HCT116 (cell line): Measurements from ENCODE around the gene FAIM. TPM values are rescaled to one million over a fixed set of nuclear protein-coding genes. Genes with fewer than 3 reads are reported as not detected.
"Not testable (repeated sequence)": the region's sequence is repeated elsewhere in the genome, so short reads cannot be mapped to it uniquely, and the experiment has no call there.

ENCODE experiments used
- ATAC-seq: fragments of 200-7000 bp; cut with Tn5 transposase; 2 replicates; pipeline ENCODE4 v1.9.1; 2020; ENCODE audit warnings: mild to moderate bottlenecking, moderate library complexity
- BruUV-seq: library from RNA; stranded (reverse); fragments of 400-500 nt; replicated peaks from 2 replicates; lab custom pipeline; 2021; lab: Mats Ljungman, UMichigan
- CTCF ChIA-PET: fragments of 300-600 bp; sonication (Branson Sonifier 250); formaldehyde crosslinking; loops from one replicate; lab custom pipeline; 2021; ENCODE audit warnings: antibody characterized with exemption; lab: Charles Lee
- POLR2A ChIA-PET: fragments of 300-600, 350-600 bp; sonication (Branson Sonifier 250); formaldehyde crosslinking; loops from one replicate; lab custom pipeline; 2021; ENCODE audit warnings: antibody characterized with exemption; lab: Charles Lee
- RAD21 ChIA-PET, 2 experiments: fragments of 300-600 bp; sonication (Branson Sonifier 250); formaldehyde crosslinking; loops; one replicate each; lab custom pipeline; 2023; ENCODE audit warnings: low total read pairs in 2 of 2; ENCODE audit not compliant: uncharacterized antibody in 2 of 2, unreplicated experiment in 2 of 2, low non-redundant PET in 1 of 2; lab: Charles Lee
- DNase-seq: peaks from one replicate; pipeline ENCODE4 v3.0.0-alpha.2; 2010; ENCODE audit warnings: low read depth, low spot score
- H2AFZ ChIP-seq: fragments of 200-600 bp; shearing (Covaris generic), sonication (generic); 2 replicates; pipeline ENCODE4 v1.6.1; 2017; ENCODE audit warnings: low read depth, mixed run types, mixed read lengths, antibody characterized with exemption, low read length; ENCODE audit not compliant: poor library complexity, severe bottlenecking
- H3K27ac ChIP-seq: 2 replicates; pipeline ENCODE4 v1.5.1; 2012; ENCODE audit warnings: low read depth, low read length
- H3K27me3 ChIP-seq: fragments of 200-600 bp; sonication (generic); 2 replicates; pipeline ENCODE4 v1.6.1; 2016; ENCODE audit warnings: mixed run types, low read length, mixed read lengths; ENCODE audit not compliant: insufficient read depth
- H3K36me3 ChIP-seq, 2 experiments: fragments of 200-500 bp in 1 of 2; fragments of 200-600 bp in 1 of 2; sonication (Bioruptor generic) in 1 of 2; sonication (generic) in 1 of 2; 2 replicates each; pipeline versions ENCODE4 v1.5.1 to v1.6.1; 2014 to 2016; ENCODE audit warnings: low read length in 2 of 2, inconsistent platforms in 1 of 2, mixed read lengths in 1 of 2, mixed run types in 1 of 2; ENCODE audit not compliant: insufficient read depth in 2 of 2, control insufficient read depth in 1 of 2
- H3K4me1 ChIP-seq, 2 experiments: fragments of 200-600 bp in 1 of 2; sonication (generic) in 1 of 2; 2 replicates each; pipeline versions ENCODE4 v1.5.1 to v1.6.1; 2012 to 2017; ENCODE audit warnings: low read length in 2 of 2, inconsistent platforms in 1 of 2, mild to moderate bottlenecking in 1 of 2, mixed read lengths in 1 of 2, mixed run types in 1 of 2, moderate library complexity in 1 of 2; ENCODE audit not compliant: insufficient read depth in 2 of 2, control insufficient read depth in 1 of 2
- H3K4me2 ChIP-seq: fragments of 200-600 bp; sonication (generic); 2 replicates; pipeline ENCODE4 v1.6.1; 2017; ENCODE audit warnings: mixed run types, low read length, mixed read lengths
- H3K4me3 ChIP-seq, 2 experiments: fragments of 200-600 bp in 1 of 2; sonication (generic) in 1 of 2; replicated peaks in 1 of 2; 2 replicates each; pipeline ENCODE4 v1.5.1; 2011 to 2016; ENCODE audit warnings: low read length in 2 of 2, control low read depth in 1 of 2, low read depth in 1 of 2, mild to moderate bottlenecking in 1 of 2, mixed read lengths in 1 of 2, mixed run types in 1 of 2
- H3K79me2 ChIP-seq: fragments of 200-600 bp; sonication (generic); 2 replicates; pipeline ENCODE4 v1.6.1; 2017; ENCODE audit warnings: mild to moderate bottlenecking, mixed run types, low read length, moderate library complexity, mixed read lengths; ENCODE audit not compliant: insufficient read depth
- H3K9ac ChIP-seq: fragments of 200-600 bp; sonication (generic); 2 replicates; pipeline ENCODE4 v1.6.1; 2016; ENCODE audit warnings: low read length, mixed read lengths
- H3K9me2 ChIP-seq: fragments of 200-600 bp; sonication (generic), shearing (Covaris generic); 2 replicates; pipeline ENCODE4 v1.6.1; 2017; ENCODE audit warnings: mixed run types, mild to moderate bottlenecking, moderate library complexity; ENCODE audit not compliant: insufficient read depth
- H3K9me3 ChIP-seq, 2 experiments: fragments of 200-500 bp in 1 of 2; fragments of 200-600 bp in 1 of 2; sonication (Bioruptor generic) in 1 of 2; sonication (generic) in 1 of 2; 2 replicates each; pipeline ENCODE4 v1.6.1; 2014 to 2017; ENCODE audit warnings: low read length in 2 of 2, mixed read lengths in 2 of 2, inconsistent platforms in 1 of 2, low read depth in 1 of 2, mild to moderate bottlenecking in 1 of 2, mixed run types in 1 of 2, moderate library complexity in 1 of 2; ENCODE audit not compliant: control insufficient read depth in 1 of 2, insufficient read depth in 1 of 2
- H4K20me1 ChIP-seq: fragments of 200-600 bp; sonication (generic), shearing (Covaris generic); 2 replicates; pipeline ENCODE4 v1.6.1; 2017; ENCODE audit warnings: mixed run types, mild to moderate bottlenecking, moderate library complexity; ENCODE audit not compliant: insufficient read depth
- EGR1 ChIP-seq: IDR thresholded peaks from 2 replicates; pipeline ENCODE4 v1.6.1; 2012; ENCODE audit warnings: low read depth
- ELF1 ChIP-seq: IDR thresholded peaks from 2 replicates; pipeline ENCODE4 v1.6.1; 2012; ENCODE audit warnings: low read depth, borderline replicate concordance
- EZH2phosphoT487 ChIP-seq: fragments of 200-600 bp; IDR thresholded peaks from 2 replicates; pipeline ENCODE4 v1.6.1; 2018; ENCODE audit warnings: antibody characterized with exemption, borderline replicate concordance
- FOSL1 ChIP-seq: IDR thresholded peaks from 2 replicates; pipeline ENCODE4 v1.6.1; 2012; ENCODE audit warnings: low read depth
- JUND ChIP-seq: IDR thresholded peaks from 2 replicates; pipeline ENCODE4 v1.6.1; 2012
- POLR2AphosphoS5 ChIP-seq: IDR thresholded peaks from 2 replicates; pipeline ENCODE4 v1.6.1; 2011; ENCODE audit warnings: mild to moderate bottlenecking, low read depth, low read length, moderate library complexity
- SRF ChIP-seq: IDR thresholded peaks from 2 replicates; pipeline ENCODE4 v1.6.1; 2012; ENCODE audit warnings: low read depth
- ZFX ChIP-seq: fragments of 450-650 bp; IDR thresholded peaks from 2 replicates; pipeline ENCODE4 v1.6.1; 2017
- intact Hi-C: fragments of 100-400 bp; cut with micrococcal nuclease; formaldehyde crosslinking; loops from 2 replicates; pipeline ENCODE4 v1.10.0; 2022
- total RNA-seq: library from RNA; stranded (reverse); gene quantifications from one replicate; pipeline ENCODE4 v1.2.1, GENCODE V29; 2021; ENCODE audit not compliant: unreplicated experiment

Gene FAIM
- total RNA-seq, 1 experiment from 2014 or later: 12.2 TPM

GRCh38 chr3:138594150-138594934, 14.2 kb upstream of the FAIM start, which contains the start of gene CEP70 (continued):
- TF ChIP-seq FOSL1: no peak
- TF ChIP-seq EZH2phosphoT487: no peak
- peak; percentile 72 for TF ChIP-seq EGR1
- no peak for TF ChIP-seq ZFX
- no peak for TF ChIP-seq JUND
- TF ChIP-seq SRF: peak; percentile 78
- TF ChIP-seq ELF1: no peak

GRCh38 chr3:138594935-138595610, 13.5 kb upstream of the FAIM start:
- no peak for TF ChIP-seq POLR2AphosphoS5
- TF ChIP-seq, all 23 proteins: peak for 0
- H3K9me2 ChIP-seq: no peaks in the 10 kb centered on the region
- intact Hi-C loops: loop anchor here (1.0 to 10.0 kb wide), 6 partner anchors 178 to 750 kb away; partner anchors contain the start of gene MRPS22
- H3K4me2 ChIP-seq: peak overlapping the region; percentile 90
- CTCF ChIA-PET: interaction anchor here (0.6 to 4.1 kb wide), 11 partner anchors 13 to 341 kb away, joined by 3 to 76 read pairs (median 6); partner anchors contain the start of gene FAIM
- H3K4me1 ChIP-seq: peaks cover 5 to 13% of the 10 kb centered on the region in 2 experiments
- DNase-seq (no peak), ATAC-seq (no peak)
- RAD21 ChIA-PET: interaction anchor here (1.1 to 2.1 kb wide), 6 partner anchors 321 to 341 kb away, joined by 5 to 21 read pairs (median 13); no protein-coding TSS in a partner anchor
- H3K27me3 ChIP-seq: no peaks in the 10 kb centered on the region
- peaks cover 0 to 2% of the 10 kb centered on the region in 2 experiments; a peak in 1 of 4 replicates for H3K36me3 ChIP-seq
- H3K9me3 ChIP-seq: no peaks in the 10 kb centered on the region
- peaks cover 21% of the 10 kb centered on the region for H3K79me2 ChIP-seq
- peak overlapping the region in 1 of 2 experiments; percentile 76; a peak in 1 of 4 replicates for H3K4me3 ChIP-seq
- POLR2A ChIA-PET: interaction anchor here (0.9 to 2.5 kb wide), 4 partner anchors 12 to 337 kb away, joined by 4 to 19 read pairs (median 12); no protein-coding TSS in a partner anchor
- no peak overlapping the region for H2AFZ ChIP-seq
- H3K27ac ChIP-seq: peak overlapping the region; percentile 84
- peak overlapping the region; percentile 81 for H3K9ac ChIP-seq
- H4K20me1 ChIP-seq: no peaks in the 10 kb centered on the region
- no TSS peak for BruUV-seq

- H2AFZ ChIP-seq, H4K20me1 ChIP-seq, H3K27ac ChIP-seq, H3K27me3 ChIP-seq, H3K36me3 ChIP-seq, H3K9me3 ChIP-seq, H3K4me3 ChIP-seq, ATAC-seq, H3K9ac ChIP-seq, H3K79me2 ChIP-seq, DNase-seq, H3K9me2 ChIP-seq, POLR2A ChIA-PET, RAD21 ChIA-PET, H3K4me2 ChIP-seq, BruUV-seq: not testable (repeated sequence)
- intact Hi-C loops: loop anchor here (10.0 kb wide), 2 partner anchors 717 to 747 kb away; partner anchors contain the start of gene MRPS22
- CTCF ChIA-PET: interaction anchor here (0.9 to 1.5 kb wide), 2 partner anchors 318 to 326 kb away, joined by 3 to 4 read pairs; no protein-coding TSS in a partner anchor
- H3K4me1 ChIP-seq: peaks cover 5 to 13% of the 10 kb centered on the region in 2 experiments
Observed at GRCh38 chr3:138597186-138597976, 11.2 kb upstream of the FAIM start.
